Endothelial cell (in vitro differentiated cells): ENCODE data around the gene SCT. TPM values are rescaled to one million over a fixed set of nuclear protein-coding genes. Genes with fewer than 3 reads are reported as not detected.

Experiments
- DNase-seq: peaks from one replicate; pipeline ENCODE4 v3.0.0; 2021; ENCODE audit warnings: low spot score
- H3K27ac Mint-ChIP-seq: one replicate; pipeline ENCODE4 v1.8.0; 2021; ENCODE audit warnings: mixed read lengths, inconsistent platforms; ENCODE audit not compliant: unreplicated experiment
- H3K27me3 Mint-ChIP-seq: one replicate; pipeline ENCODE4 v1.8.0; 2021; ENCODE audit warnings: mild to moderate bottlenecking, moderate library complexity, mixed read lengths, inconsistent platforms; ENCODE audit not compliant: unreplicated experiment
- H3K36me3 Mint-ChIP-seq: one replicate; pipeline ENCODE4 v1.8.0; 2021; ENCODE audit warnings: mild to moderate bottlenecking, low read depth, mixed read lengths, inconsistent platforms; ENCODE audit not compliant: unreplicated experiment
- H3K4me1 Mint-ChIP-seq: one replicate; pipeline ENCODE4 v1.8.0; 2021; ENCODE audit warnings: mild to moderate bottlenecking, mixed read lengths, inconsistent platforms; ENCODE audit not compliant: unreplicated experiment
- H3K4me3 Mint-ChIP-seq: one replicate; pipeline ENCODE4 v1.8.0; 2021; ENCODE audit warnings: mild to moderate bottlenecking, mixed read lengths, inconsistent platforms; ENCODE audit not compliant: unreplicated experiment
- H3K9me3 Mint-ChIP-seq: one replicate; pipeline ENCODE4 v1.8.0; 2021; ENCODE audit warnings: mixed read lengths, inconsistent platforms; ENCODE audit not compliant: unreplicated experiment
- CTCF ChIP-seq: fragments of 200-600 bp; sonication (generic); IDR thresholded peaks from one replicate; pipeline ENCODE4 v1.5.0; 2021; ENCODE audit warnings: antibody characterized with exemption; ENCODE audit not compliant: unreplicated experiment
- total RNA-seq: library from RNA; stranded (reverse); fragmentation: NEBNext Ultra II Directional; extraction: Animal tissue kit (Norgen Biotek cat#: 25700); gene quantifications from one replicate; pipeline ENCODE4 v1.2.1, GENCODE V29; 2021; ENCODE audit not compliant: unreplicated experiment

Gene SCT
- total RNA-seq, 1 donor from 2014 or later, result 1.8 TPM

- Mint-ChIP-seq H3K4me1 (peaks cover 3% of the 10 kb centered on the region), H3K27me3 (peaks cover 28% of the 10 kb centered on the region), H3K9me3 (no peaks in the 10 kb centered on the region), H3K4me3 (peak within 1 kb of the TSS; percentile 25), H3K36me3 (no peaks in the 10 kb centered on the region), H3K27ac (no peak within 1 kb of the TSS)
- no peak for TF ChIP-seq CTCF
- DNase-seq, result no peak
Measured at GRCh38 chr11:636511-637332, 9.7 kb upstream of the SCT start, which contains the start of gene DRD4. DRD4 (plus strand) TSS chr11:637269; CDS start chr11:637305, 36 bp downstream.

DNA sequence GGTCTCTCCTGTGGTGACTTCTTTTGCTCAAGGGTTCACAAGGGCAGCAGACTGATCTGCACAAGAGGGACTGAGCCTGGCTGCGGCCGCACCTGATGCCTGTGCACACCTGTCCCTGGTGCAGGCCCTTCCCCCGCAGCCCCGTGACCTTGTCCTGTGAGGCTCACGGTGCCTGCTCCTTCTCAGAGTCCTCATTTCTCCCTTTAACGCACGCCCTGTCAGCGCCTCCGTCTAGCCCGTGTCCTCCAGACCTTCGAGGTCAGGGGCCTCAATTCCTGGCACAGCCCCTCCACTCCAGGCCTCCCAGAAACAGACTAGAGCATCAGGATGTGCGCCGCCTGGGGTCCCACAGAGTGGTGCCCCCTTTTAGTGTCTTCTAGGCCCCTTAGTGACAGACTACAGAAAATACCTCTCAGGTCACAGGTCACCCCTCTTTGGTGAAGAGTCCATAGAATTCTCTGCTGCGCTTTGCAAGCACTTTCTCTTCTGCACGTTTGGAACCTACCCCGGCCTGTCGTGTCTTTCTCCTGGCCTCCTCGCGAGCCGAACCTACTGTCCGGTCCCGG is 9.0 kb upstream of the SCT start:
- H3K27me3 Mint-ChIP-seq, result peaks cover 26% of the 10 kb centered on the region
- no peaks in the 10 kb centered on the region for H3K36me3 Mint-ChIP-seq
- H3K27ac Mint-ChIP-seq, result no peak overlapping the region
- TF ChIP-seq CTCF, result no peak
- peaks cover 3% of the 10 kb centered on the region for H3K4me1 Mint-ChIP-seq
- H3K9me3 Mint-ChIP-seq, result no peaks in the 10 kb centered on the region
- peak overlapping the region; percentile 25 for H3K4me3 Mint-ChIP-seq
- DNase-seq, result no peak

- DNase-seq, result no peak
- H3K4me1 Mint-ChIP-seq, result peaks cover 8% of the 10 kb centered on the region
- peaks cover 24% of the 10 kb centered on the region for H3K27me3 Mint-ChIP-seq
- H3K36me3 Mint-ChIP-seq, result peaks cover 12% of the 10 kb centered on the region
- TF ChIP-seq CTCF, result no peak
- no peaks in the 10 kb centered on the region for H3K9me3 Mint-ChIP-seq
- H3K4me3 Mint-ChIP-seq, result no peak overlapping the region
- H3K27ac Mint-ChIP-seq, result no peak overlapping the region
Measured at GRCh38 chr11:630871-631270, 3.9 kb upstream of the SCT start.

GRCh38 chr11:629237-629583 is 2.2 kb upstream of the SCT start:
- DNase-seq, result no peak
- Mint-ChIP-seq H3K9me3 (no peaks in the 10 kb centered on the region), H3K4me1 (peaks cover 8% of the 10 kb centered on the region), H3K27me3 (peaks cover 20% of the 10 kb centered on the region), H3K27ac (no peak overlapping the region), H3K4me3 (no peak overlapping the region), H3K36me3 (peaks cover 12% of the 10 kb centered on the region)
- no peak for TF ChIP-seq CTCF

GRCh38 chr11:628056-628455 is 1.1 kb upstream of the SCT start:
- DNase-seq, result no peak
- Mint-ChIP-seq H3K36me3 (peaks cover 12% of the 10 kb centered on the region), H3K27me3 (peaks cover 23% of the 10 kb centered on the region), H3K27ac (no peak overlapping the region), H3K9me3 (no peaks in the 10 kb centered on the region), H3K4me1 (peaks cover 8% of the 10 kb centered on the region), H3K4me3 (peak overlapping the region; percentile 67)
- TF ChIP-seq CTCF, result no peak
